Calu3 (cell line): ENCODE results near the gene CD34. TPM values are rescaled to one million over a fixed set of nuclear protein-coding genes. Genes with fewer than 3 reads are reported as not detected.

Experiments used
- BruUV-seq: library from RNA; stranded (reverse); fragments of 400-500 nt; replicated peaks from 2 replicates; lab custom pipeline; 2021; lab: Mats Ljungman, UMichigan
- CTCF ChIA-PET: fragments of 300-600 bp; sonication (Branson Sonifier 250); formaldehyde crosslinking; loops from one replicate; lab custom pipeline; 2022; ENCODE audit warnings: antibody characterized with exemption; lab: Charles Lee
- DNase-seq: peaks from one replicate; pipeline ENCODE4 v3.0.0; 2022
- H3K27ac Mint-ChIP-seq: one replicate; pipeline ENCODE4 v1.8.0; 2022; ENCODE audit warnings: mixed read lengths; ENCODE audit not compliant: unreplicated experiment
- H3K27me3 Mint-ChIP-seq: one replicate; pipeline ENCODE4 v1.8.0; 2022; ENCODE audit warnings: mixed read lengths; ENCODE audit not compliant: unreplicated experiment
- H3K36me3 Mint-ChIP-seq: one replicate; pipeline ENCODE4 v1.8.0; 2022; ENCODE audit warnings: mild to moderate bottlenecking, moderate library complexity, mixed read lengths; ENCODE audit not compliant: insufficient read depth, unreplicated experiment
- H3K4me1 Mint-ChIP-seq: one replicate; pipeline ENCODE4 v1.8.0; 2022; ENCODE audit warnings: mild to moderate bottlenecking, low read depth, mixed read lengths; ENCODE audit not compliant: unreplicated experiment
- H3K4me3 Mint-ChIP-seq: one replicate; pipeline ENCODE4 v1.8.0; 2022; ENCODE audit warnings: mild to moderate bottlenecking, low read depth, moderate library complexity, mixed read lengths; ENCODE audit not compliant: unreplicated experiment
- H3K9me3 Mint-ChIP-seq: one replicate; pipeline ENCODE4 v1.8.0; 2022; ENCODE audit warnings: low read depth, mixed read lengths; ENCODE audit not compliant: unreplicated experiment
- intact Hi-C: fragments of 100-400 bp; cut with micrococcal nuclease; formaldehyde crosslinking; loops from one replicate; pipeline ENCODE4 v1.10.0; 2022; ENCODE audit not compliant: unreplicated experiment
- total RNA-seq: library from RNA; stranded (reverse); gene quantifications from 2 replicates; pipeline ENCODE4 v1.2.3, GENCODE V29; 2022
- TF ChIP-seq, protein P1 (sequence below): fragments of 200-600 bp; IDR thresholded peaks from one replicate; pipeline ENCODE4 v1.8.0; 2022; ENCODE audit warnings: antibody characterized with exemption; ENCODE audit not compliant: unreplicated experiment

The CD34 gene
- total RNA-seq, 1 experiment from 2014 or later = 0.24 TPM

- Mint-ChIP-seq H3K27ac (no peak overlapping the region), H3K4me3 (no peak overlapping the region), H3K36me3 (peaks cover 11% of the 10 kb centered on the region), H3K4me1 (peaks cover 13% of the 10 kb centered on the region), H3K27me3 (no peaks in the 10 kb centered on the region), H3K9me3 (peaks cover 2% of the 10 kb centered on the region)
- CTCF ChIA-PET = interaction anchor here (1.4 kb wide), 2 partner anchors 12 to 50 kb away, joined by 4 read pairs; no protein-coding TSS in a partner anchor
- no peak for DNase-seq
- no TSS peak for BruUV-seq
- intact Hi-C loops = no loop called here
- TF ChIP-seq, protein P1, sequence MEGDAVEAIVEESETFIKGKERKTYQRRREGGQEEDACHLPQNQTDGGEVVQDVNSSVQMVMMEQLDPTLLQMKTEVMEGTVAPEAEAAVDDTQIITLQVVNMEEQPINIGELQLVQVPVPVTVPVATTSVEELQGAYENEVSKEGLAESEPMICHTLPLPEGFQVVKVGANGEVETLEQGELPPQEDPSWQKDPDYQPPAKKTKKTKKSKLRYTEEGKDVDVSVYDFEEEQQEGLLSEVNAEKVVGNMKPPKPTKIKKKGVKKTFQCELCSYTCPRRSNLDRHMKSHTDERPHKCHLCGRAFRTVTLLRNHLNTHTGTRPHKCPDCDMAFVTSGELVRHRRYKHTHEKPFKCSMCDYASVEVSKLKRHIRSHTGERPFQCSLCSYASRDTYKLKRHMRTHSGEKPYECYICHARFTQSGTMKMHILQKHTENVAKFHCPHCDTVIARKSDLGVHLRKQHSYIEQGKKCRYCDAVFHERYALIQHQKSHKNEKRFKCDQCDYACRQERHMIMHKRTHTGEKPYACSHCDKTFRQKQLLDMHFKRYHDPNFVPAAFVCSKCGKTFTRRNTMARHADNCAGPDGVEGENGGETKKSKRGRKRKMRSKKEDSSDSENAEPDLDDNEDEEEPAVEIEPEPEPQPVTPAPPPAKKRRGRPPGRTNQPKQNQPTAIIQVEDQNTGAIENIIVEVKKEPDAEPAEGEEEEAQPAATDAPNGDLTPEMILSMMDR = no peak
Measured at GRCh38 chr1:207873055-207873890, 37.7 kb downstream of the CD34 start.

GRCh38 chr1:207872621-207873020 lies 38.3 kb downstream of the CD34 start:
- no peak overlapping the region for H3K4me3 Mint-ChIP-seq
- intact Hi-C loops = no loop called here
- peaks cover 14% of the 10 kb centered on the region for H3K36me3 Mint-ChIP-seq
- H3K4me1 Mint-ChIP-seq = peaks cover 16% of the 10 kb centered on the region
- no TSS peak for BruUV-seq
- TF ChIP-seq, protein P1 = no peak
- DNase-seq = no peak
- H3K27ac Mint-ChIP-seq = no peak overlapping the region
- CTCF ChIA-PET = interaction anchor here (1.4 kb wide), 2 partner anchors 12 to 49 kb away, joined by 4 read pairs; no protein-coding TSS in a partner anchor
- H3K9me3 Mint-ChIP-seq = no peaks in the 10 kb centered on the region
- no peaks in the 10 kb centered on the region for H3K27me3 Mint-ChIP-seq

DNA sequence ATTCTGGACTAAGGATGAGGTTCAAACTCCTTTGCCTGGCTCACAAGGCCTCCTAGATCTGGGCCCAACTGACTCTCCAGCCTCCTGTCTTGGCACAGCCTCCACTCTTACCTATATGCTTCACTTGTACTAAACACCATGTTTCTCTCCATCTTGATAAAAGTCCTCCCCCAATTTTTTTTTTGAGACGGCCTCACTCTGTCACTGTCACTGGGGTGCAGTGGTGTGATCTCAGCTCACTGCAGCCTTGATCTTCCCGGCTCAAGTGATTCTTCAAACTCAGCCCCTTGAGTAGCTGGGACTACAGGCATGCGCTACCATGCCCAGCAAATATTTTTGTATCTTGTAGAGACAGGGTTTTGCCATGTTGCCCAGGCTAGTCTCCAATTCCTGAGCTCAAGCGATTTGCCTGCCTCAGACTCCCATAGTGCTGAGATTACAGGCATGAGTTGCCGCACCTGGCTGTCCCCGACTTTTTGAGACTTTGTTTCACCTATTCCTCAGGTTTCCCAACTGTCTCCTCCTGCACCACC lies 39.7 kb downstream of the CD34 start:
- Mint-ChIP-seq H3K27me3 (no peaks in the 10 kb centered on the region), H3K4me1 (peaks cover 21% of the 10 kb centered on the region), H3K36me3 (peaks cover 14% of the 10 kb centered on the region), H3K9me3 (no peaks in the 10 kb centered on the region), H3K4me3 (no peak overlapping the region), H3K27ac (no peak overlapping the region)
- intact Hi-C loops = no loop called here
- no peak for DNase-seq
- TF ChIP-seq, protein P1 = no peak
- BruUV-seq = no TSS peak
- CTCF ChIA-PET = no interaction called here

DNA sequence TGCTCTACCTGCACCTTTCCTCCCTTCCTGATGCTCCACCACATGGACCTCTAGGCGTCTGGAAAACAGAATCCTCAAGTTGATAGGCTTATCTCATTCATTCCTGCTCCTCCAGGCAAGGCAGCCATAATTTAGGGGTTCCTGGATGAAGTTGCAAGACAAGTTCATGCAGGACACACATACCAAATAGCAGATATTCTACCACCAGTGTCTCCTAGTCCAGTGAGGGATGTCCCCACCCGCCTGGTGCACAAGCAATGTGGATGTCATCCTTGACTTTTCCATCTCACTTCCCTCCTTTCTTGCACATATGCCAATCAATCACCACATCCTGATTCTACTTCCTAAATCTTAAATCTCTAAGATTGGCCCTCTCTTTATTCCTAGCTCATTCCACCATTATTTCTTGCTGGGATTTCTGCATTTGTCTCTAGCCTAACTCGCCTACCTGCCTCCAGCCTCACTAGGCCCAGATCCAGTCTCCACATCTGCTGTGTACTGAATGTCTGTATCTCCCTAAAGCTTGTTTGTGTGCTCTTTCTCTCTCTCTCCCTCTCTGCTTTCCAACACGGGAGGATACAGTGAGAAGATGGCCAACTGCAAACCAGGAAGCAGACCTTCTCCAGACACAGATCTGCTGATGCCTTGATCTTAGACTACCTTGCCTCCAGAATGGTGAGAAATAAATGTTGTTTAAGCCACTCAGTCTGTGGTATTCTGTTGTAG lies 40.5 kb downstream of the CD34 start:
- TF ChIP-seq, protein P1 = no peak
- Mint-ChIP-seq H3K36me3 (peaks cover 14% of the 10 kb centered on the region), H3K9me3 (no peaks in the 10 kb centered on the region), H3K4me3 (peak overlapping the region; percentile 83), H3K4me1 (peaks cover 27% of the 10 kb centered on the region), H3K27me3 (no peaks in the 10 kb centered on the region), H3K27ac (no peak overlapping the region)
- CTCF ChIA-PET = interaction anchor here (1.7 to 2.6 kb wide), 3 partner anchors 12 to 41 kb away, joined by 4 to 28 read pairs (median 11); no protein-coding TSS in a partner anchor
- no TSS peak for BruUV-seq
- DNase-seq = no peak
- intact Hi-C loops = no loop called here
